Endodermal cell (in vitro differentiated cells): Measurements from ENCODE around the gene DUSP5. TPM values are rescaled to one million over a fixed set of nuclear protein-coding genes. Genes with fewer than 3 reads are reported as not detected.

Experiments
- DNase-seq: peaks from one replicate; pipeline ENCODE4 v3.0.0-alpha.2; 2017
- H3K27ac ChIP-seq: 2 replicates; pipeline ENCODE4 v1.5.1; 2013; ENCODE audit warnings: mild to moderate bottlenecking, low read depth, low read length, moderate library complexity
- H3K27me3 ChIP-seq: 2 replicates; pipeline ENCODE4 v1.6.1; 2013; ENCODE audit warnings: mild to moderate bottlenecking, low read length, moderate library complexity; ENCODE audit not compliant: insufficient read depth, control insufficient read depth, poor library complexity, severe bottlenecking
- H3K36me3 ChIP-seq: 2 replicates; pipeline ENCODE4 v1.7.0; 2013; ENCODE audit warnings: mild to moderate bottlenecking, low read length, moderate library complexity; ENCODE audit not compliant: control insufficient read depth, insufficient read depth
- H3K4me1 ChIP-seq: one replicate; pipeline ENCODE4 v1.7.0; 2013; ENCODE audit warnings: low read length; ENCODE audit not compliant: control insufficient read depth, insufficient read depth
- H3K4me3 ChIP-seq: 2 replicates; pipeline ENCODE4 v1.5.1; 2013; ENCODE audit warnings: mild to moderate bottlenecking, low read length, moderate library complexity
- H3K9ac ChIP-seq: 2 replicates; pipeline ENCODE4 v1.6.1; 2013; ENCODE audit warnings: mild to moderate bottlenecking, low read length, moderate library complexity; ENCODE audit not compliant: poor library complexity, severe bottlenecking; ENCODE audit errors: extremely low read depth
- H3K9me3 ChIP-seq: 2 replicates; pipeline ENCODE4 v1.6.1; 2013; ENCODE audit warnings: mild to moderate bottlenecking, low read length, moderate library complexity; ENCODE audit not compliant: control insufficient read depth
- H3K27ac Mint-ChIP-seq: 2 replicates; pipeline ENCODE4 v1.8.0; 2020; ENCODE audit warnings: mixed read lengths
- H3K27me3 Mint-ChIP-seq: 2 replicates; pipeline ENCODE4 v1.8.0; 2021; ENCODE audit warnings: mild to moderate bottlenecking, mixed read lengths; ENCODE audit not compliant: insufficient read depth
- H3K36me3 Mint-ChIP-seq: 2 replicates; pipeline ENCODE4 v1.8.0; 2020; ENCODE audit warnings: low read depth, mixed read lengths
- H3K4me1 Mint-ChIP-seq: 2 replicates; pipeline ENCODE4 v1.8.0; 2020; ENCODE audit warnings: mixed read lengths
- H3K4me3 Mint-ChIP-seq: 2 replicates; pipeline ENCODE4 v1.8.0; 2020; ENCODE audit warnings: mild to moderate bottlenecking, moderate library complexity, mixed read lengths
- H3K9me3 Mint-ChIP-seq: 2 replicates; pipeline ENCODE4 v1.8.0; 2020; ENCODE audit warnings: mild to moderate bottlenecking, mixed read lengths
- WGBS, 2 experiments: methylation state at CpG; one replicate each; pipeline versions ENCODE4 v1.1.5 to v1.1.7; 2013; ENCODE audit warnings: missing lambda C conversion rate in 2 of 2, mixed read lengths in 1 of 2; ENCODE audit not compliant: insufficient coverage in 1 of 2, insufficient read length in 1 of 2; 5-methylcytosine and 5-hydroxymethylcytosine counted together
- total RNA-seq, 2 donors: library from RNA; stranded (reverse); fragmentation: NEBNext Ultra II Directional in 1 of 2; extraction: Animal tissue kit (Norgen Biotek cat#: 25700) in 1 of 2; gene quantifications; 2 replicates in 1 of 2; 3 replicates in 1 of 2; pipeline ENCODE4 v1.2.1, GENCODE V29; 2021
- TF ChIP-seq, protein P1 (sequence below): fragments of 200-600 bp; sonication (generic); conservative IDR thresholded peaks from 2 replicates; pipeline ENCODE4 v1.5.0; 2021; ENCODE audit warnings: antibody characterized with exemption, mild to moderate bottlenecking

The DUSP5 gene
- total RNA-seq, 2 donors from 2014 or later, result 60.0 to 60.3 TPM

DNA sequence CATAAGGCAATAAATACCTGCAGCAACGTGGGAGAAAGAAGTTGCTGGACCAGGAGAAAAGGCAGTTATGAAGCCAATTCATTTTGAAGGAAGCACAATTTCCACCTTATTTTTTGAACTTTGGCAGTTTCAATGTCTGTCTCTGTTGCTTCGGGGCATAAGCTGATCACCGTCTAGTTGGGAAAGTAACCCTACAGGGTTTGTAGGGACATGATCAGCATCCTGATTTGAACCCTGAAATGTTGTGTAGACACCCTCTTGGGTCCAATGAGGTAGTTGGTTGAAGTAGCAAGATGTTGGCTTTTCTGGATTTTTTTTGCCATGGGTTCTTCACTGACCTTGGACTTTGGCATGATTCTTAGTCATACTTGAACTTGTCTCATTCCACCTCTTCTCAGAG is 13.0 kb downstream of the DUSP5 start:
- H3K9ac ChIP-seq, result no peak overlapping the region
- no peak overlapping the region for H3K4me3 ChIP-seq
- TF ChIP-seq, protein P1, sequence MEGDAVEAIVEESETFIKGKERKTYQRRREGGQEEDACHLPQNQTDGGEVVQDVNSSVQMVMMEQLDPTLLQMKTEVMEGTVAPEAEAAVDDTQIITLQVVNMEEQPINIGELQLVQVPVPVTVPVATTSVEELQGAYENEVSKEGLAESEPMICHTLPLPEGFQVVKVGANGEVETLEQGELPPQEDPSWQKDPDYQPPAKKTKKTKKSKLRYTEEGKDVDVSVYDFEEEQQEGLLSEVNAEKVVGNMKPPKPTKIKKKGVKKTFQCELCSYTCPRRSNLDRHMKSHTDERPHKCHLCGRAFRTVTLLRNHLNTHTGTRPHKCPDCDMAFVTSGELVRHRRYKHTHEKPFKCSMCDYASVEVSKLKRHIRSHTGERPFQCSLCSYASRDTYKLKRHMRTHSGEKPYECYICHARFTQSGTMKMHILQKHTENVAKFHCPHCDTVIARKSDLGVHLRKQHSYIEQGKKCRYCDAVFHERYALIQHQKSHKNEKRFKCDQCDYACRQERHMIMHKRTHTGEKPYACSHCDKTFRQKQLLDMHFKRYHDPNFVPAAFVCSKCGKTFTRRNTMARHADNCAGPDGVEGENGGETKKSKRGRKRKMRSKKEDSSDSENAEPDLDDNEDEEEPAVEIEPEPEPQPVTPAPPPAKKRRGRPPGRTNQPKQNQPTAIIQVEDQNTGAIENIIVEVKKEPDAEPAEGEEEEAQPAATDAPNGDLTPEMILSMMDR, result no peak
- no peak for DNase-seq
- H3K27me3 Mint-ChIP-seq, result peaks cover 1% of the 10 kb centered on the region
- H3K36me3 ChIP-seq, result peaks cover 97% of the 10 kb centered on the region
- no peaks in the 10 kb centered on the region for H3K9me3 Mint-ChIP-seq
- peaks cover 97% of the 10 kb centered on the region for H3K36me3 Mint-ChIP-seq
- no peak overlapping the region for H3K27ac Mint-ChIP-seq
- peaks cover 29% of the 10 kb centered on the region for H3K4me1 Mint-ChIP-seq
- H3K27ac ChIP-seq, result no peak overlapping the region
- 97% methylated on average over 3 of the region's 3 CpGs for WGBS, 2 experiments
- H3K9me3 ChIP-seq, result no peaks in the 10 kb centered on the region
- H3K4me1 ChIP-seq, result peaks cover 15% of the 10 kb centered on the region
- H3K27me3 ChIP-seq, result no peaks in the 10 kb centered on the region
- no peak overlapping the region for H3K4me3 Mint-ChIP-seq

DNA sequence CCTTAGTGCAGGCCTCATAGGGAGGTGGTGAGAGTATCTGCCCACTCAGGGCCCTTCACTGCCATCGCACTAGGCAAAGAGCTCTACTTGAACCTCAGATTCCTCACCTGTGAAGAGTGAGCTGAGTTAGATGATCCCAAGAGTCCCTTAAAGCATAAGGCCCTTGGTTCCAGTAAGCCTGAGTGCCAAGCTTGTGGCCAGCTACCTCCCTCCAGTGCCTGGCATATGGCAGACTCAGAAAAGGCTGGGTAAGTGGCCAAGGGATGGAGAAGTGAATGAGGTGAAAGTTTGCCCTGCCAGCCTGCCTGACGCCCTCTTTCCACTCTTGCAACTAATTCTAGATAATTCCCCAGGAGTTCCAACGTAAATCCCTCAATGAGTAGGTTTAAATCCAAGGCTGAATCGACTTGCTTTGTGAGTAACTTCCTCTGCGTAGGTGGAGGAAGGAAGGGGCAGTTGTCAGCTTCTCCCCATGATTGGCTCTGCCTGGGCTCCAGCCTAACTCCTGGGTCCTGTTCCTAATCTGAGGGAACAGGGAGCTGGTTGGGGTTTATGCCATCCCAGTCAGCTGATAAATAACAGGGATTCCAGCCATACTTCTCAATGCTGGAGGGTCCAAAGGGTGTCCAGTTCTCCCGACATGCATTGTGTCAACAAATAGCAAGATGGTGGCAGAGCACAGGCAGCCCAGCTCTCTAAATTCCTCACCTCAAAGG is 14.2 kb downstream of the DUSP5 start:
- TF ChIP-seq, protein P1, result no peak
- H3K27ac Mint-ChIP-seq, result no peak overlapping the region
- Histone ChIP-seq H3K9me3 (no peaks in the 10 kb centered on the region), H3K27me3 (no peaks in the 10 kb centered on the region), H3K4me1 (peaks cover 10% of the 10 kb centered on the region), H3K4me3 (no peak overlapping the region), H3K36me3 (peaks cover 90% of the 10 kb centered on the region), H3K9ac (no peak overlapping the region), H3K27ac (no peak overlapping the region)
- no peak overlapping the region for H3K4me3 Mint-ChIP-seq
- no peak for DNase-seq
- no peaks in the 10 kb centered on the region for H3K9me3 Mint-ChIP-seq
- peaks cover 1% of the 10 kb centered on the region for H3K27me3 Mint-ChIP-seq
- H3K4me1 Mint-ChIP-seq, result peaks cover 23% of the 10 kb centered on the region
- WGBS, 2 experiments, result 93 to 94% methylated on average over 5 to 6 of the region's 6 CpGs
- H3K36me3 Mint-ChIP-seq, result peaks cover 90% of the 10 kb centered on the region

DNA sequence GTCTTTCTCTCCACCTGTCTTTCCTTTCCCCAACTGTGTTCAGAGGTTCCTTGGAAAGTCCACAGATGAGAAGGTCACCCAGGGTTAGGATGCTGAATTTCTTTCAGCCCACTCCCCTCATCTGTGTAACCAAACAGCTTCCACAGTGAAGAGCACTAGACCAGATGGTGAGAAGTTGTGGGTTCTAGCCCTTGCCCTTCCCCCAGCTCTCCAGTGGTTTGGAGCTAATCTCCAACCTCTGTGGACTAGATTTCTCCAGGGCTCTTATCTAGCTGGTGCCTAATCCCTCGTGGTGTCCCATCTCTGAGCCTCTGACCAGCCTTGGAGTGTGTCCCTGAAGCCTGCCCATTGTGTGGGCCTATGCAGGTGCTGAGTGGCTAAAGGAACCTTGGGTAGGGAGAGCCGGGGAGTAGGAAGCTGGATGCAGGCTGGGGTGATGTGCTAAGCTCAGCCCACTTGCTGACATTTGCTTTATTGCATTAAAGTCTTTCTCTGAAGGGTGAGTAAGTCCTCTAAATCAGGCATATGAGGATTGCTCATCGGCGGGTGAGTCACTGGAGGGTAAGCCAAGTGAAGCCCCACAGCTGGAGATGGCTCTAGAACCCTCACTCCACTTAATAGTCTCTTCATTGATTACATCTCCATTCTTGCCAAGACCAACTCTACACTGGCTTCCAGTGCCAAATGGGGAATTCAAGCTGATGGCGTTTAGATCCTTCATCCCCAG is 14.9 kb downstream of the DUSP5 start:
- WGBS, 2 experiments, result 61 to 73% methylated on average over 3 to 5 of the region's 5 CpGs
- Histone ChIP-seq H3K36me3 (peaks cover 82% of the 10 kb centered on the region), H3K27me3 (no peaks in the 10 kb centered on the region), H3K9ac (no peak overlapping the region), H3K27ac (no peak overlapping the region), H3K4me1 (peaks cover 10% of the 10 kb centered on the region), H3K9me3 (no peaks in the 10 kb centered on the region), H3K4me3 (no peak overlapping the region)
- DNase-seq, result no peak
- H3K36me3 Mint-ChIP-seq, result peaks cover 82% of the 10 kb centered on the region
- TF ChIP-seq, protein P1, result no peak
- peaks cover 1% of the 10 kb centered on the region for H3K27me3 Mint-ChIP-seq
- peaks cover 23% of the 10 kb centered on the region for H3K4me1 Mint-ChIP-seq
- H3K4me3 Mint-ChIP-seq, result no peak overlapping the region
- H3K9me3 Mint-ChIP-seq, result no peaks in the 10 kb centered on the region
- no peak overlapping the region for H3K27ac Mint-ChIP-seq
